HepG2 (cell line): ENCODE measurements around the gene ARFGAP2. TPM values are rescaled to one million over a fixed set of nuclear protein-coding genes. Genes with fewer than 3 reads are reported as not detected.

Source experiments
- ERF ChIP-seq: IDR thresholded peaks from 2 replicates; pipeline ENCODE4 v1.6.1; 2018; ENCODE audit warnings: missing biosample characterization, missing genetic modification reagents
- FOXA1 ChIP-seq, 2 experiments: fragments of 450-650 bp in 1 of 2; sonication (generic) in 1 of 2; formaldehyde crosslinking in 1 of 2; IDR thresholded peaks; 2 replicates each; pipeline versions ENCODE4 v1.4.0 to v1.6.1; 2016 to 2020; ENCODE audit warnings: missing genetic modification reagents in 1 of 2
- HMG20A ChIP-seq: IDR thresholded peaks from 2 replicates; pipeline ENCODE4 v1.6.1; 2016; ENCODE audit warnings: borderline replicate concordance
- HNRNPLL ChIP-seq: fragments of 200-400 bp; formaldehyde crosslinking; IDR thresholded peaks from 2 replicates; pipeline ENCODE4 v1.6.1; 2017; ENCODE audit warnings: mild to moderate bottlenecking, low read depth, low read length; ENCODE audit not compliant: poor library complexity, severe bottlenecking
- KDM5B ChIP-seq: sonication (generic); formaldehyde crosslinking; IDR thresholded peaks from 2 replicates; pipeline ENCODE4 v1.4.0; 2020; ENCODE audit warnings: missing genetic modification reagents, mild to moderate bottlenecking, borderline replicate concordance
- KLF11 ChIP-seq: IDR thresholded peaks from 2 replicates; pipeline ENCODE4 v1.6.1; 2016; ENCODE audit warnings: missing compliant biosample characterization
- MBNL3 ChIP-seq: fragments of 250-450 bp; sonication (Bioruptor Pico); conservative IDR thresholded peaks from 2 replicates; pipeline ENCODE4 v1.8.0; 2022; ENCODE audit warnings: mild to moderate bottlenecking, inconsistent platforms
- MIER2 ChIP-seq: IDR thresholded peaks from 2 replicates; pipeline ENCODE4 v1.6.1; 2016; ENCODE audit warnings: missing biosample characterization, missing genetic modification reagents
- PHF21A ChIP-seq: sonication (generic); formaldehyde crosslinking; IDR thresholded peaks from 2 replicates; pipeline ENCODE4 v1.5.0; 2020; ENCODE audit warnings: mild to moderate bottlenecking, missing genetic modification reagents
- RBM39 ChIP-seq: fragments of 200-400 bp; formaldehyde crosslinking; IDR thresholded peaks from one replicate; pipeline ENCODE4 v1.6.1; 2018; ENCODE audit warnings: antibody characterized with exemption, mild to moderate bottlenecking, low read depth, low read length; ENCODE audit not compliant: poor library complexity, severe bottlenecking
- RNF2 ChIP-seq: fragments of 450-650 bp; conservative IDR thresholded peaks from 2 replicates; pipeline ENCODE4 v1.6.1; 2016; ENCODE audit warnings: low read depth
- TEAD2 ChIP-seq: sonication (generic); formaldehyde crosslinking; IDR thresholded peaks from 2 replicates; pipeline ENCODE4 v1.9.0; 2021; ENCODE audit warnings: missing genetic modification reagents
- ZNF121 ChIP-seq: sonication (generic); formaldehyde crosslinking; IDR thresholded peaks from 2 replicates; pipeline ENCODE4 v1.5.0; 2020; ENCODE audit warnings: mild to moderate bottlenecking, missing genetic modification reagents
- ZNF253 ChIP-seq: sonication (generic); formaldehyde crosslinking; IDR thresholded peaks from 2 replicates; pipeline ENCODE4 v1.8.0; 2022; ENCODE audit warnings: mild to moderate bottlenecking, missing genetic modification reagents, borderline replicate concordance
- ZNF276 ChIP-seq: sonication (generic); formaldehyde crosslinking; IDR thresholded peaks from 2 replicates; pipeline ENCODE4 v1.4.0; 2020; ENCODE audit warnings: mild to moderate bottlenecking, low read depth, missing genetic modification reagents
- ZNF441 ChIP-seq: sonication (generic); formaldehyde crosslinking; IDR thresholded peaks from 2 replicates; pipeline ENCODE4 v1.7.0; 2021; ENCODE audit warnings: missing genetic modification reagents, borderline replicate concordance
- ZNF512 ChIP-seq: sonication (generic); formaldehyde crosslinking; IDR thresholded peaks from 2 replicates; pipeline ENCODE4 v1.4.0; 2020; ENCODE audit warnings: mild to moderate bottlenecking, missing genetic modification reagents
- ZNF670 ChIP-seq: sonication (generic); formaldehyde crosslinking; IDR thresholded peaks from 2 replicates; pipeline ENCODE4 v1.8.0; 2022; ENCODE audit warnings: mild to moderate bottlenecking, missing genetic modification reagents, borderline replicate concordance
- ZNF674 ChIP-seq: sonication (generic); formaldehyde crosslinking; IDR thresholded peaks from 2 replicates; pipeline ENCODE4 v1.5.0; 2020; ENCODE audit warnings: low read depth, mild to moderate bottlenecking, missing genetic modification reagents
- ZNF790 ChIP-seq: sonication (generic); formaldehyde crosslinking; IDR thresholded peaks from 2 replicates; pipeline ENCODE4 v1.8.0; 2022; ENCODE audit warnings: missing genetic modification reagents, mild to moderate bottlenecking, borderline replicate concordance
- ZNF878 ChIP-seq: sonication (generic); formaldehyde crosslinking; IDR thresholded peaks from 2 replicates; pipeline ENCODE4 v1.8.1; 2023; ENCODE audit warnings: mild to moderate bottlenecking, missing genetic modification reagents, moderate library complexity
- polyA plus RNA-seq, 8 experiments: library from polyadenylated mRNA; depleted of rRNA in 3 of 8; stranded (reverse) in 7 of 8; unstranded in 1 of 8; fragments of >200 nt; fragmentation: Illumina TruSeq in 4 of 8; extraction: Trizol in 4 of 8; gene quantifications; 2 replicates each; pipeline versions ENCODE4 v1.2.1 to v1.2.3, GENCODE V29; 2011 to 2016; ENCODE audit warnings: low read depth in 4 of 8, missing spikeins in 1 of 8, mixed read lengths in 1 of 8; ENCODE audit not compliant: insufficient read depth in 1 of 8
- total RNA-seq, 5 experiments: library from RNA; depleted of rRNA; stranded (reverse); fragments of >200 nt; fragmentation: Illumina TruSeq; extraction: Trizol; gene quantifications; 2 replicates each; pipeline ENCODE4 v1.2.3, GENCODE V29; 2016; ENCODE audit warnings: low read depth in 1 of 5

Gene ARFGAP2
- total and polyA plus RNA-seq, 2 of the 13 experiments (the other 11 are each of a cell fraction or from before 2014, with no cell fraction given) = 32.3 to 75.3 TPM

GRCh38 chr11:47176328-47177228 lies at the start of gene ARFGAP2 (continued):
- TF ChIP-seq HNRNPLL (peak; percentile 39), ZNF441 (peak; percentile 70; the same call in 1 of the 2 replicates), MBNL3 (CRISPR knock-in tag) (no peak), ZNF790 (CRISPR knock-in tag) (no peak), ZNF674 (CRISPR knock-in tag) (no peak), ZNF276 (CRISPR knock-in tag) (0 out of 2 replicates have a peak, but pooled peaks have one; percentile 42), MIER2 (CRISPR knock-in tag) (no peak), ZNF253 (no peak), TEAD2 (no peak), ZNF121 (CRISPR knock-in tag) (no peak), KDM5B (peak; percentile 52; the same call in 1 of the 2 replicates), PHF21A (0 out of 2 replicates have a peak, but pooled peaks have one; percentile 26), ZNF878 (CRISPR knock-in tag) (peak; percentile 85; the same call in 1 of the 2 replicates), ZNF670 (CRISPR knock-in tag) (peak; percentile 61; the same call in 1 of the 2 replicates), ZNF512 (CRISPR knock-in tag) (no peak; the same call in 1 of the 2 replicates), FOXA1 (IDR thresholded peaks at IDR 0.05) (no peak), FOXA1 (CRISPR knock-in tag; IDR thresholded peaks at IDR 0.05) (no peak), HMG20A (CRISPR knock-in tag) (no peak), KLF11 (0 out of 2 replicates have a peak, but pooled peaks have one; percentile 27), RBM39 (peak; percentile 60), ERF (CRISPR knock-in tag) (peak; percentile 34; the same call in 1 of the 2 replicates), RNF2 (no peak)
